GM19328 (cell line): ENCODE measurements around the gene CAPN1.

Source experiments
- ATAC-seq: cut with Tn5 transposase; IDR thresholded peaks from one replicate; pipeline ENCODE4 v1.9.1; 2021; ENCODE audit warnings: mild to moderate bottlenecking, moderate library complexity; ENCODE audit not compliant: unreplicated experiment

CAPN1 gene

DNA sequence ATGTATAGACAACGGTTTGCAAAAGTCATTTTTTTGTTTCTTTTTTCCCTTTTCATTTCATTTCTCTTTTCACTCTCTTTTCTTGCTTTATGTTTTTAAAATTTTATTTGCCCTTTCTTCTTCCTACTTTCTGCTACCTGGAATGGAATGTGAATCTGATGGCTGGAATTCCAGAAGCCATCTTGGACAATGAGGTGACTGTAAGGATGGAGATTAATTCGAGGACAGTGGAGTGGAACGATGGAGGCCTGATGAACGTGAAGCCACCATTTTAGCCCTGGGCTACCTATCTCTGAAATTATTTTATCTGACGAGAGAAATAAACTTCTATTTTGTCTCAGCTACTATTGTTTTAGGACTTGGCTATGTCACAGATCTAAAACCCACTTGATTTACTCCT lies 77.3 kb downstream of the CAPN1 start:
- ATAC-seq = no peak

DNA sequence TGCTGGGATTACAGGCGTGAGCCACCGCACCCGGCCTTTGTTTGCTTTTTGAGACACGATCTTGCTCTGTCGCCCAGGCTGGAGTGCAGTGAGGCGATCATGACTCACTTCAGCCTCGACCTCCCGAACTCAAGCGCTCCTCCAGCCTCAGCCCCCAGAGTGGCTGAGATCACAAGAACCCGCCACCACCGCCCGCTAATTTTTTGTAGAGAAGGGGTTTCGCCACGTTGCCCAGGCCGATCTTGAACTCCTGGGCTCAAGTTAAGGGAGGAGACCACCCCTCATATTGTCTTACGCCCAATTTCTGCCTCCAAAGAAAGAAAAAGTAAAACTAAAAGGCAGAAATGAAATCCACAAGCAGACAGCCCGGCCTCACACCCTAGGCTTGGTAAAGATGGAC lies 78.6 kb downstream of the CAPN1 start:
- ATAC-seq = no peak

DNA sequence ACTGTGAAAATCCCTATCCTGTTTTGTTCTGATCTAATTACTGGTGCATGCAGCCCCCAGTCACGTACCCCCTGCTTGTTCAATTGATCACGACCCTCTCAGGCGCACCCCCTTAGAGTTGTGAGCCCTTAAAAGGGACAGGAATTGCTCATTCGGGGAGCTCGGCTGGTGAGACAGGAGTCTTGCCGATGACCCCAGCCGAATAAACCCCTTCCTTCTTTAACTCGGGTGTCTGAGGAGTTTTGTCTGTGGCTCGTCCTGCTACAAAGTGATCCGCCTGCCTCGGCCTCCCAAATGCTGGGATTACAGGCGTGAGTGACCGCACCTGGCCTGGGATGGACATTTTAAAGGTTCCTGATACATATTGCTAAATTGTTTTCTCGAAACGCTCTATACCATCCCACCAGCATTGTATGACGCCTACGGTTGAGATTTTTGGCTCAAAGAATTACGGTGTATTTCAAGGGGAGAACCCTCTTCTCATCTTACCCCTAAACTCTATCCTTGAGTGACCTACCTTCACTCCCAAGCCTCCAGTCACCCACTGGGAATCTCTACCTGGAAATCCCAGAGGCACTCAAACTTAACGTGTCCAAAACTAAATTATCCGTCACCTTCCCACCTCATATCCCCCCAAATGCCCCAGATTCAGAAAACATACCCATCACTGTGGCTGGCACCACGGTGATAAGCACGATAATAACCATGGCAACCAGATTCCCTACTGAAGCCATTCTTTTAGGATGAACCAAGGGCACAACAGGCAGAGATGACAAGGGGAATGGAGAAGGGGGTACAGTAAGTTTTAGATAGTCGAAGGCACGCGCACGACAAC lies 79.2 kb downstream of the CAPN1 start:
- ATAC-seq = no peak
